NCI-H345 (cell line): ENCODE results near the gene PCP2.

Source experiments
- DNase-seq: peaks from one replicate; lab custom pipeline; 2025; lab: John Stamatoyannopoulos, UW

PCP2 gene

DNA sequence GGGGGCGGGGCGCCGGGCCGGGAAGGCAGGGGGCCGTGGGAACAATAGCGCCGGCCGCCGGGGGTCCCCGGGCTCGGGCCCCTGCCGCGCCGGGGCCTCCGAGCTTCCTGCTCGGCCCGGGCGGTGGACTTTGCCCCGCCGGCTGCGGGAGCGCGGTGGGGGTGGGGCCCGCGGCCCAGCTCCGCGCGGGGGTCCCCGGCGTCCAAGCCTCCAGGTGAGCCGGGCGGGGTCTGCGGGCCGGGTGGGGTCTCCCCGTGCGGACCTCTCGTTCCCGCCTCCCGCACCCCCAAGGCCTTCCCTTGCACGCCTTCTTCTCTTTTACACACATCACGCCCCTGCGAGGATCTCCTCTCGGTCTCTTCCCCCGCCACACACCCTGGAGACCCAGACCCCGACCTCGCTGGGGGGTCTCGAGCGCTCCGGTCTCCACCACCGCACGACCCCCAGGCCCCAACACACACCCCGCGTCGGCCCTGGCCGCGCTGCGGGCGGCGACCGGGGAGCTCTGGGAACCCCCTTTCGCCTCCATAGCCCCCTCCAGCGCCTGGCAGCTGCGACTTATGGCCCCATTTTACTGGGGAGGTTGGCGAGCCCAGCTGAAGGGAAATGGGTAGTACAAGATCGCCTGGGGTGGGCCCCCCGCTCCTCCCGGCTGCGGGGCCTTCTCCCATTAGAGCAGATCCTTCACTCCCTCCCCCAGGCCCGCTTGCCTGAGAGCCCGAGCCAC is 37.1 kb downstream of the PCP2 start:
- no peak for DNase-seq

DNA sequence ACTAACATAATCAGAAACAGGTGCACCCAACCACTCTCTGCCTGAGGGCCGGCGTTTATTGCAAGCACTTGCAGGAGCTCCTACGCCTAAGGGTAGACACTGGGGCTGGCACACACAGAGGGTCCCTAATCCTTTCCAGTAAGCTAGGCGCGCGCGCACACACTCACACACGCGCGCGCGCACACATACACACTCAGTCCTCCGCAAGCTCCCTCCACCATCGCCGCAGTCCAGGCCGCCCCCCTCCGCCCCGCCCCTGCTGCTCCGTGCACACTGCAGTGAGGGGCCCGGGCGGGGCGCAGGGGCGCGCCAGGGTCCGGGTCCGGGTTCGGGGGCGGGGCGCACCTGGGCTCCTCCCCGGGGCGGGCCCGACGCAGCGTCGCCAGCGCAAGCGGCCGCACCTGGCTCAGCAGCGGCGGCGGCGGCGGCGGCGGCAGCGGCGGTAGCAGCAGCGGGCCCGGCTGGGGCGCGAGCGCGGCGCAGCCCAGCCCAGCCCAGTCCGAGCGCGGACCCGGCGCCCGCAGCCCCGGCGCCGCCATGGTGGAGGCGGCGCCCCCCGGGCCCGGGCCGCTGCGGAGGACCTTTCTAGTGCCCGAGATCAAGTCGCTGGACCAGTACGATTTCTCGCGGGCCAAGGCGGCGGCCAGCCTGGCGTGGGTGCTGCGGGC is 37.9 kb downstream of the PCP2 start, which contains the start of gene CAMSAP3:
Gene CAMSAP3 (plus strand): TSS at position 398 of the 668 bp plus-strand sequence. CDS start 140 bp downstream, at position 538.
- DNase-seq, result peak; percentile 81

DNA sequence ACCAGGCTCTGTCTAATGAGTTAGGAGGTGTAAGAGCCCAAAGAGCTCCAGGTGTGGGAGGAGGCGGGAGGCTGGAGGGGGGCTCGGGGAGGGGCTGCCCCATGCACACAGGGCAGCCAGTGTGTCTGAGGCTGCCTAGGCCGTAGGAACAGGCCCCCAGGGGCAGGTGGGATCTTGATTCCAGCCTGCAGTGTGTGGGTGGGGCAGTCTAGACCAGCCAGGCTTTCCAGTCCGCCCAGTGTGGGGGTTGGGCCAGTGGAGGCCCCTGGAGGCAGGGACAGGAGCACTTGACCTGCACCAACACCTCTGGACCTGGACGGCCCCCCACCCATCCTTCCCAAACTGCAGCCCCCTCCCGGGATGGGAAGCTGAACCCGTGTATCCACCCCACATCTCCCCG is 43.3 kb downstream of the PCP2 start:
- DNase-seq, result no peak

DNA sequence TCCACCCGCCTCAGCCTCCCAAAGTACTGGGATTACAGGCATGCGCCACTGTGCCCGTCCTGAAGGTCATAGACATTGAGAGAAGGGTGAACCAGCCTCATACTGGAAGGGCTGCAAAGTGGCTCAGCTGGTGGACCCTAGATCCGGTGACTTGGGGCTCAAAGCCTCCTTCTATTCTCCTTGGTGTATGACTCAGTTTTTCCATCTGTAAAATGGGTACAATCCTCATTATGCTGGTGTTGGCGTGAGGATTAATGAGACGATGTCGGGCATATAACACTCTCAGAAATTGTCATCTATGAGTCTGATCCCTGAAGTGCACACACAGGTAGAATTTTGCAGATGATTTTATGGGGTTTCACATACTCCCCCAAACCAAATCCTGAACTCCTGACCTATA is 43.7 kb downstream of the PCP2 start:
- DNase-seq, result no peak

DNA sequence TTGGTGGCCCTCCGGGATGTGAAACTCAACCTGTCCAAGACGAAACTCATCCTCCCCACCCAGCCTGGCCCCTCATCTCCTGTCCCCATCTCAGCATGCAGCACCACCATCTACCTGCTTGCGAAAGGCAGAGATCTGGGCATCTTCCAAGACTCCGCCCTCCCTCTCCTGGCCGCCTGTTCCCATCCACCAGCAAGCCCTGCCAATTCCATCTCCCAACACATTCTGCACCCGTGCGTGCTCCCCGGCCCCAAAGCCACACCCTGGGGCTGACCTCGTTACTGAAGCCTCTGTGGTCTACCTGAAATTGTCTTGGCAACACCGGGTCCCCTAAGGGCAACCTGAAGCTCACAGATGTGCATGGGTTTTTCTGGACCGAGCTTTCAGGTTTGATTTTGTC is 51.1 kb downstream of the PCP2 start:
- DNase-seq, result no peak
